WTC11 (cell line): Measurements from ENCODE around the gene CCM2L. TPM values are rescaled to one million over a fixed set of nuclear protein-coding genes. Genes with fewer than 3 reads are reported as not detected.
A peak's percentile ranks its signal among the peaks of the same experiment; 100 is the strongest.

Source experiments
- ATAC-seq: fragments of 200-7000 bp; cut with Tn5 transposase; 2 replicates; pipeline ENCODE4 v1.10.0; 2021; ENCODE audit warnings: mild to moderate bottlenecking, moderate library complexity
- CTCF ChIA-PET: fragments of 300-600 bp; sonication (Branson Sonifier 250); formaldehyde crosslinking; loops from one replicate; lab custom pipeline; 2021; ENCODE audit warnings: antibody characterized with exemption; lab: Charles Lee
- POLR2A ChIA-PET: fragments of 350-600 bp; sonication (Branson Sonifier 250); formaldehyde crosslinking; loops from one replicate; lab custom pipeline; 2021; ENCODE audit warnings: antibody characterized with exemption; lab: Charles Lee
- DNase-seq: peaks from one replicate; pipeline ENCODE4 v3.0.0; 2021; ENCODE audit warnings: low spot score
- H3K27ac Mint-ChIP-seq: 2 replicates; pipeline ENCODE4 v1.8.0; 2021; ENCODE audit warnings: mixed read lengths
- H3K27me3 Mint-ChIP-seq: 2 replicates; pipeline ENCODE4 v1.8.0; 2021; ENCODE audit warnings: low read depth, mild to moderate bottlenecking, moderate library complexity, mixed read lengths
- H3K36me3 Mint-ChIP-seq: 2 replicates; pipeline ENCODE4 v1.8.0; 2021; ENCODE audit warnings: mixed read lengths
- H3K4me1 Mint-ChIP-seq: 2 replicates; pipeline ENCODE4 v1.8.0; 2022; ENCODE audit warnings: mixed read lengths
- H3K4me3 Mint-ChIP-seq: 2 replicates; pipeline ENCODE4 v1.8.0; 2021; ENCODE audit warnings: mild to moderate bottlenecking, moderate library complexity, mixed read lengths
- H3K9me3 Mint-ChIP-seq: 2 replicates; pipeline ENCODE4 v1.8.0; 2021; ENCODE audit warnings: mixed read lengths
- CREB1 ChIP-seq: sonication (generic); formaldehyde crosslinking; IDR thresholded peaks from 2 replicates; pipeline ENCODE4 v1.8.0; 2023; ENCODE audit warnings: mild to moderate bottlenecking, missing genetic modification reagents
- EMX1 ChIP-seq: fragments of 250-450 bp; sonication (Bioruptor Pico); IDR thresholded peaks from 2 replicates; pipeline ENCODE4 v1.8.0; 2021; ENCODE audit warnings: mild to moderate bottlenecking
- ETV6 ChIP-seq: sonication (generic); formaldehyde crosslinking; IDR thresholded peaks from 2 replicates; pipeline ENCODE4 v1.8.1; 2022; ENCODE audit warnings: mild to moderate bottlenecking, missing genetic modification reagents
- FOXJ3 ChIP-seq: sonication (generic); formaldehyde crosslinking; IDR thresholded peaks from 2 replicates; pipeline ENCODE4 v1.9.0; 2021; ENCODE audit warnings: missing genetic modification reagents, mild to moderate bottlenecking, borderline replicate concordance
- FOXK1 ChIP-seq: sonication (generic); formaldehyde crosslinking; IDR thresholded peaks from 2 replicates; pipeline ENCODE4 v1.8.0; 2022; ENCODE audit warnings: mild to moderate bottlenecking, moderate library complexity, missing genetic modification reagents
- FOXP4 ChIP-seq: sonication (generic); formaldehyde crosslinking; IDR thresholded peaks from 2 replicates; pipeline ENCODE4 v1.8.0; 2022; ENCODE audit warnings: mild to moderate bottlenecking, missing genetic modification reagents
- GTF2I ChIP-seq: fragments of 250-450 bp; sonication (Bioruptor Pico); conservative IDR thresholded peaks from 2 replicates; pipeline ENCODE4 v1.4.0; 2021; ENCODE audit warnings: mild to moderate bottlenecking
- IRF2 ChIP-seq: sonication (generic); formaldehyde crosslinking; IDR thresholded peaks from 2 replicates; pipeline ENCODE4 v1.8.0; 2022; ENCODE audit warnings: low read depth, missing genetic modification reagents, borderline replicate concordance
- KAT7 ChIP-seq: sonication (generic); formaldehyde crosslinking; IDR thresholded peaks from 2 replicates; pipeline ENCODE4 v1.8.1; 2023; ENCODE audit warnings: missing genetic modification reagents, mild to moderate bottlenecking, borderline replicate concordance
- NR2C2 ChIP-seq: sonication (generic); formaldehyde crosslinking; IDR thresholded peaks from 2 replicates; pipeline ENCODE4 v1.8.0; 2022; ENCODE audit warnings: mild to moderate bottlenecking, missing genetic modification reagents
- PRRX2 ChIP-seq: fragments of 250-450 bp; sonication (Bioruptor Pico); IDR thresholded peaks from 2 replicates; pipeline ENCODE4 v1.8.0; 2021; ENCODE audit warnings: mild to moderate bottlenecking
- SP1 ChIP-seq: sonication (generic); formaldehyde crosslinking; conservative IDR thresholded peaks from 2 replicates; pipeline ENCODE4 v1.8.1; 2022; ENCODE audit warnings: missing genetic modification reagents
- ZBTB21 ChIP-seq: sonication (generic); formaldehyde crosslinking; IDR thresholded peaks from 2 replicates; pipeline ENCODE4 v1.8.1; 2023; ENCODE audit warnings: mild to moderate bottlenecking, missing genetic modification reagents, borderline replicate concordance
- ZBTB43 ChIP-seq: sonication (generic); formaldehyde crosslinking; IDR thresholded peaks from 2 replicates; pipeline ENCODE4 v1.8.1; 2023; ENCODE audit warnings: mild to moderate bottlenecking, missing genetic modification reagents
- ZNF416 ChIP-seq: fragments of 250-450 bp; sonication (Bioruptor Pico); IDR thresholded peaks from 2 replicates; pipeline ENCODE4 v1.9.0; 2021; ENCODE audit warnings: mild to moderate bottlenecking, inconsistent platforms
- total RNA-seq: library from RNA; stranded (reverse); gene quantifications from 3 replicates; pipeline ENCODE4 v1.2.3, GENCODE V29; 2021
- TF ChIP-seq, protein P1 (sequence below): sonication (generic); formaldehyde crosslinking; IDR thresholded peaks from 2 replicates; pipeline ENCODE4 v1.8.1; 2023; ENCODE audit warnings: mild to moderate bottlenecking, missing genetic modification reagents
- TF ChIP-seq, protein P2 (sequence below): sonication (generic); formaldehyde crosslinking; IDR thresholded peaks from 2 replicates; pipeline ENCODE4 v1.8.1; 2023; ENCODE audit warnings: mild to moderate bottlenecking, missing genetic modification reagents, moderate library complexity
- TF ChIP-seq, protein P3 (sequence below): sonication (generic); formaldehyde crosslinking; IDR thresholded peaks from 2 replicates; pipeline ENCODE4 v1.8.0; 2023; ENCODE audit warnings: mild to moderate bottlenecking, missing genetic modification reagents
- TF ChIP-seq, protein P4 (sequence below): sonication (generic); formaldehyde crosslinking; conservative IDR thresholded peaks from 2 replicates; pipeline ENCODE4 v1.8.1; 2023; ENCODE audit warnings: mild to moderate bottlenecking, low read depth, missing genetic modification reagents, moderate library complexity
- TF ChIP-seq, protein P5 (sequence below): fragments of 250-450 bp; sonication (Bioruptor Pico); IDR thresholded peaks from 2 replicates; pipeline ENCODE4 v1.9.0; 2021; ENCODE audit warnings: mild to moderate bottlenecking, borderline replicate concordance

Gene CCM2L
- total RNA-seq, 1 experiment from 2014 or later, result 7.8 TPM

- Mint-ChIP-seq H3K9me3 (no peaks in the 10 kb centered on the region), H3K4me3 (peak overlapping the region; percentile 93), H3K36me3 (no peaks in the 10 kb centered on the region), H3K27ac (peak overlapping the region; percentile 88; the same call in 1 of the 2 replicates), H3K4me1 (peaks cover 20% of the 10 kb centered on the region), H3K27me3 (peaks cover 47% of the 10 kb centered on the region)
- ChIA-PET CTCF (interaction anchor here (0.6 to 3.1 kb wide), 15 partner anchors 15 to 508 kb away, joined by 3 to 28 read pairs (median 4); partner anchors contain the start of gene PDRG1), POLR2A (interaction anchor here (0.5 to 1.1 kb wide), 7 partner anchors 11 to 117 kb away, joined by 3 to 6 read pairs (median 4); partner anchors contain the start of gene PDRG1)
- ATAC-seq (peak; percentile 85), DNase-seq (peak; percentile 95)
- TF ChIP-seq, protein P1, sequence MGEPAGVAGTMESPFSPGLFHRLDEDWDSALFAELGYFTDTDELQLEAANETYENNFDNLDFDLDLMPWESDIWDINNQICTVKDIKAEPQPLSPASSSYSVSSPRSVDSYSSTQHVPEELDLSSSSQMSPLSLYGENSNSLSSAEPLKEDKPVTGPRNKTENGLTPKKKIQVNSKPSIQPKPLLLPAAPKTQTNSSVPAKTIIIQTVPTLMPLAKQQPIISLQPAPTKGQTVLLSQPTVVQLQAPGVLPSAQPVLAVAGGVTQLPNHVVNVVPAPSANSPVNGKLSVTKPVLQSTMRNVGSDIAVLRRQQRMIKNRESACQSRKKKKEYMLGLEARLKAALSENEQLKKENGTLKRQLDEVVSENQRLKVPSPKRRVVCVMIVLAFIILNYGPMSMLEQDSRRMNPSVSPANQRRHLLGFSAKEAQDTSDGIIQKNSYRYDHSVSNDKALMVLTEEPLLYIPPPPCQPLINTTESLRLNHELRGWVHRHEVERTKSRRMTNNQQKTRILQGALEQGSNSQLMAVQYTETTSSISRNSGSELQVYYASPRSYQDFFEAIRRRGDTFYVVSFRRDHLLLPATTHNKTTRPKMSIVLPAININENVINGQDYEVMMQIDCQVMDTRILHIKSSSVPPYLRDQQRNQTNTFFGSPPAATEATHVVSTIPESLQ (CRISPR knock-in tag), result peak; percentile 99
- TF ChIP-seq, protein P2, sequence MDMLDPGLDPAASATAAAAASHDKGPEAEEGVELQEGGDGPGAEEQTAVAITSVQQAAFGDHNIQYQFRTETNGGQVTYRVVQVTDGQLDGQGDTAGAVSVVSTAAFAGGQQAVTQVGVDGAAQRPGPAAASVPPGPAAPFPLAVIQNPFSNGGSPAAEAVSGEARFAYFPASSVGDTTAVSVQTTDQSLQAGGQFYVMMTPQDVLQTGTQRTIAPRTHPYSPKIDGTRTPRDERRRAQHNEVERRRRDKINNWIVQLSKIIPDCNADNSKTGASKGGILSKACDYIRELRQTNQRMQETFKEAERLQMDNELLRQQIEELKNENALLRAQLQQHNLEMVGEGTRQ, result peak; percentile 81
- TF ChIP-seq, protein P3, sequence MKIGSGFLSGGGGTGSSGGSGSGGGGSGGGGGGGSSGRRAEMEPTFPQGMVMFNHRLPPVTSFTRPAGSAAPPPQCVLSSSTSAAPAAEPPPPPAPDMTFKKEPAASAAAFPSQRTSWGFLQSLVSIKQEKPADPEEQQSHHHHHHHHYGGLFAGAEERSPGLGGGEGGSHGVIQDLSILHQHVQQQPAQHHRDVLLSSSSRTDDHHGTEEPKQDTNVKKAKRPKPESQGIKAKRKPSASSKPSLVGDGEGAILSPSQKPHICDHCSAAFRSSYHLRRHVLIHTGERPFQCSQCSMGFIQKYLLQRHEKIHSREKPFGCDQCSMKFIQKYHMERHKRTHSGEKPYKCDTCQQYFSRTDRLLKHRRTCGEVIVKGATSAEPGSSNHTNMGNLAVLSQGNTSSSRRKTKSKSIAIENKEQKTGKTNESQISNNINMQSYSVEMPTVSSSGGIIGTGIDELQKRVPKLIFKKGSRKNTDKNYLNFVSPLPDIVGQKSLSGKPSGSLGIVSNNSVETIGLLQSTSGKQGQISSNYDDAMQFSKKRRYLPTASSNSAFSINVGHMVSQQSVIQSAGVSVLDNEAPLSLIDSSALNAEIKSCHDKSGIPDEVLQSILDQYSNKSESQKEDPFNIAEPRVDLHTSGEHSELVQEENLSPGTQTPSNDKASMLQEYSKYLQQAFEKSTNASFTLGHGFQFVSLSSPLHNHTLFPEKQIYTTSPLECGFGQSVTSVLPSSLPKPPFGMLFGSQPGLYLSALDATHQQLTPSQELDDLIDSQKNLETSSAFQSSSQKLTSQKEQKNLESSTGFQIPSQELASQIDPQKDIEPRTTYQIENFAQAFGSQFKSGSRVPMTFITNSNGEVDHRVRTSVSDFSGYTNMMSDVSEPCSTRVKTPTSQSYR (CRISPR knock-in tag), result peak; percentile 100
- TF ChIP-seq EMX1 (CRISPR knock-in tag), result peak; percentile 95
- peak; percentile 99 for TF ChIP-seq SP1
- TF ChIP-seq GTF2I (CRISPR knock-in tag), result peak; percentile 89
- TF ChIP-seq FOXP4 (CRISPR knock-in tag), result peak; percentile 100
- TF ChIP-seq, protein P4, sequence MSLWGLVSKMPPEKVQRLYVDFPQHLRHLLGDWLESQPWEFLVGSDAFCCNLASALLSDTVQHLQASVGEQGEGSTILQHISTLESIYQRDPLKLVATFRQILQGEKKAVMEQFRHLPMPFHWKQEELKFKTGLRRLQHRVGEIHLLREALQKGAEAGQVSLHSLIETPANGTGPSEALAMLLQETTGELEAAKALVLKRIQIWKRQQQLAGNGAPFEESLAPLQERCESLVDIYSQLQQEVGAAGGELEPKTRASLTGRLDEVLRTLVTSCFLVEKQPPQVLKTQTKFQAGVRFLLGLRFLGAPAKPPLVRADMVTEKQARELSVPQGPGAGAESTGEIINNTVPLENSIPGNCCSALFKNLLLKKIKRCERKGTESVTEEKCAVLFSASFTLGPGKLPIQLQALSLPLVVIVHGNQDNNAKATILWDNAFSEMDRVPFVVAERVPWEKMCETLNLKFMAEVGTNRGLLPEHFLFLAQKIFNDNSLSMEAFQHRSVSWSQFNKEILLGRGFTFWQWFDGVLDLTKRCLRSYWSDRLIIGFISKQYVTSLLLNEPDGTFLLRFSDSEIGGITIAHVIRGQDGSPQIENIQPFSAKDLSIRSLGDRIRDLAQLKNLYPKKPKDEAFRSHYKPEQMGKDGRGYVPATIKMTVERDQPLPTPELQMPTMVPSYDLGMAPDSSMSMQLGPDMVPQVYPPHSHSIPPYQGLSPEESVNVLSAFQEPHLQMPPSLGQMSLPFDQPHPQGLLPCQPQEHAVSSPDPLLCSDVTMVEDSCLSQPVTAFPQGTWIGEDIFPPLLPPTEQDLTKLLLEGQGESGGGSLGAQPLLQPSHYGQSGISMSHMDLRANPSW (CRISPR knock-in tag), result peak; percentile 100
- TF ChIP-seq PRRX2 (CRISPR knock-in tag), result peak; percentile 96
- TF ChIP-seq KAT7 (CRISPR knock-in tag), result peak; percentile 100
- TF ChIP-seq ETV6 (CRISPR knock-in tag), result peak; percentile 100
- peak; percentile 100 for TF ChIP-seq CREB1 (CRISPR knock-in tag)
- peak; percentile 100 for TF ChIP-seq ZBTB43
- peak; percentile 98 for TF ChIP-seq ZBTB21 (CRISPR knock-in tag)
- TF ChIP-seq, protein P5, sequence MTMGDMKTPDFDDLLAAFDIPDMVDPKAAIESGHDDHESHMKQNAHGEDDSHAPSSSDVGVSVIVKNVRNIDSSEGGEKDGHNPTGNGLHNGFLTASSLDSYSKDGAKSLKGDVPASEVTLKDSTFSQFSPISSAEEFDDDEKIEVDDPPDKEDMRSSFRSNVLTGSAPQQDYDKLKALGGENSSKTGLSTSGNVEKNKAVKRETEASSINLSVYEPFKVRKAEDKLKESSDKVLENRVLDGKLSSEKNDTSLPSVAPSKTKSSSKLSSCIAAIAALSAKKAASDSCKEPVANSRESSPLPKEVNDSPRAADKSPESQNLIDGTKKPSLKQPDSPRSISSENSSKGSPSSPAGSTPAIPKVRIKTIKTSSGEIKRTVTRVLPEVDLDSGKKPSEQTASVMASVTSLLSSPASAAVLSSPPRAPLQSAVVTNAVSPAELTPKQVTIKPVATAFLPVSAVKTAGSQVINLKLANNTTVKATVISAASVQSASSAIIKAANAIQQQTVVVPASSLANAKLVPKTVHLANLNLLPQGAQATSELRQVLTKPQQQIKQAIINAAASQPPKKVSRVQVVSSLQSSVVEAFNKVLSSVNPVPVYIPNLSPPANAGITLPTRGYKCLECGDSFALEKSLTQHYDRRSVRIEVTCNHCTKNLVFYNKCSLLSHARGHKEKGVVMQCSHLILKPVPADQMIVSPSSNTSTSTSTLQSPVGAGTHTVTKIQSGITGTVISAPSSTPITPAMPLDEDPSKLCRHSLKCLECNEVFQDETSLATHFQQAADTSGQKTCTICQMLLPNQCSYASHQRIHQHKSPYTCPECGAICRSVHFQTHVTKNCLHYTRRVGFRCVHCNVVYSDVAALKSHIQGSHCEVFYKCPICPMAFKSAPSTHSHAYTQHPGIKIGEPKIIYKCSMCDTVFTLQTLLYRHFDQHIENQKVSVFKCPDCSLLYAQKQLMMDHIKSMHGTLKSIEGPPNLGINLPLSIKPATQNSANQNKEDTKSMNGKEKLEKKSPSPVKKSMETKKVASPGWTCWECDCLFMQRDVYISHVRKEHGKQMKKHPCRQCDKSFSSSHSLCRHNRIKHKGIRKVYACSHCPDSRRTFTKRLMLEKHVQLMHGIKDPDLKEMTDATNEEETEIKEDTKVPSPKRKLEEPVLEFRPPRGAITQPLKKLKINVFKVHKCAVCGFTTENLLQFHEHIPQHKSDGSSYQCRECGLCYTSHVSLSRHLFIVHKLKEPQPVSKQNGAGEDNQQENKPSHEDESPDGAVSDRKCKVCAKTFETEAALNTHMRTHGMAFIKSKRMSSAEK (CRISPR knock-in tag), result 0 out of 2 replicates have a peak, but pooled peaks have one; percentile 39
- peak; percentile 96 for TF ChIP-seq NR2C2 (CRISPR knock-in tag)
- peak; percentile 99 for TF ChIP-seq IRF2
- peak; percentile 100 for TF ChIP-seq FOXK1 (CRISPR knock-in tag)
- TF ChIP-seq FOXJ3 (CRISPR knock-in tag), result peak; percentile 99
- peak; percentile 92 for TF ChIP-seq ZNF416 (CRISPR knock-in tag)
These were observed 41.7 kb upstream of the CCM2L start for GRCh38 chr20:31968291-31969126.
